Activated CD4-positive, alpha-beta T cell treated with anti-CD3 and anti-CD28 coated beads, Interleukin-2, amount 50 U/mL, for 4 hours (primary cell): ENCODE results near the gene SBK1.
"Not testable (repeated sequence)": the region's sequence is repeated elsewhere in the genome, so short reads cannot be mapped to it uniquely, and the experiment has no call there.

Source experiments
- DNase-seq, 2 experiments: peaks; one replicate each; pipeline ENCODE4 v3.0.0-alpha.2; 2020

The SBK1 gene

DNA sequence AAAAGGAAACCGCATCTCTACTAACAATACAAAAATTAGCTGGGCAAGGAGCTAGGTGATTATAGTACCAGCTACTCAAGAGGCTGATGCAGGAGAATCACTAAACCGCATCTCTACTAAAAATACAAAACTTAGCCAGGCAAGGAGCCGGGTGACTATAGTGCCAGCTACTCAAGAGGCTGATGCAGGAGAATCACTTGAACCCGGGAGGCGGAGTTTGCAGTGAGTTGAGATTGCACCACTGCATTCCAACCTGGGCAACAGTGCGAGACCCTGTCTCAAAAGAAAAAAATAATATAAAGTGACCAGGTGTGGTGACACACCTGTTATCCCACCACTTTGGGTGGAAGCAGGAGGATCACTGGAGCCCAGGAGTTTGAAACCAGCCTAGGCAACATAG lies 45.9 kb downstream of the SBK1 start:
- DNase-seq: not testable (repeated sequence)

DNA sequence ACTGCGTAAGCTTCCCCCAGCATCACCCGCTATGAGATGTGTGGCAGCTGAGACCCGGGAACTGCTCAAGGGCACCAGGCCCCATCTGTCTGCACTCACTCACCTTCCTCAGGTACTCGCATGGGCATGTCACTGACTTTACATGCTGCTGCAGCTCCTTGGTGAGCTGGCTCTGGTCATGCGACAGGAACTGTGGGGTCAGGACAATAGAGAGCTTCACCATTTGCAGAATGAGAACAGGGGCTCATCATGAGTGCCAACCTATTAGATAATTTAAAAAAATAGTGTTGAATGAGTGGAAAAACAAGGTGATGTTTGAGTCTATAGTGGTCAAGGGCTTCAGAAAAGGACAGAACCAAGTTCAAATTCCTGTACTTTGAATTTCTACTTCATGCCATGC lies 70.3 kb downstream of the SBK1 start:
- DNase-seq: not testable (repeated sequence)

DNA sequence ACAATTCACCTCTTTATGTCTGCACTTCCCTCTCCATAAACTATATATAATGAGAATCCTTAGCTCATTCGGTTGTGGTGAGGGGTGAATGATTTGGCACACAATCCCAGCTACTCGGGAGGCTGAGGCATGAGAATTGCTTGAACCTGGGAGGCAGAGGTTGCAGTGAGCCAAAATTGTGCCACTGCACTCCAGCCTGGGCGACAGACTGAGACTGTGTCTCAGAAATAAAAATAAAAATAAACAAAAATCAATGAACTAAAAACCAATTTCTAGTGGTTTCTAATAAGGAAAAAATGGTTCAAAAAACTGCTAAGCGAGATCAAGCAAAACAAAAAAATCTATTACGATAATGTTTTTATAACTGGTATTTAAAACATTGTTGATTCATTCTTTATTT lies 71.1 kb downstream of the SBK1 start, which contains the start of gene NPIPB6:
Gene NPIPB6, minus strand, starts transcription at position 101 of the 400 bp plus-strand sequence. CDS start 686 bp downstream, outside the sequence.
- DNase-seq: not testable (repeated sequence)

DNA sequence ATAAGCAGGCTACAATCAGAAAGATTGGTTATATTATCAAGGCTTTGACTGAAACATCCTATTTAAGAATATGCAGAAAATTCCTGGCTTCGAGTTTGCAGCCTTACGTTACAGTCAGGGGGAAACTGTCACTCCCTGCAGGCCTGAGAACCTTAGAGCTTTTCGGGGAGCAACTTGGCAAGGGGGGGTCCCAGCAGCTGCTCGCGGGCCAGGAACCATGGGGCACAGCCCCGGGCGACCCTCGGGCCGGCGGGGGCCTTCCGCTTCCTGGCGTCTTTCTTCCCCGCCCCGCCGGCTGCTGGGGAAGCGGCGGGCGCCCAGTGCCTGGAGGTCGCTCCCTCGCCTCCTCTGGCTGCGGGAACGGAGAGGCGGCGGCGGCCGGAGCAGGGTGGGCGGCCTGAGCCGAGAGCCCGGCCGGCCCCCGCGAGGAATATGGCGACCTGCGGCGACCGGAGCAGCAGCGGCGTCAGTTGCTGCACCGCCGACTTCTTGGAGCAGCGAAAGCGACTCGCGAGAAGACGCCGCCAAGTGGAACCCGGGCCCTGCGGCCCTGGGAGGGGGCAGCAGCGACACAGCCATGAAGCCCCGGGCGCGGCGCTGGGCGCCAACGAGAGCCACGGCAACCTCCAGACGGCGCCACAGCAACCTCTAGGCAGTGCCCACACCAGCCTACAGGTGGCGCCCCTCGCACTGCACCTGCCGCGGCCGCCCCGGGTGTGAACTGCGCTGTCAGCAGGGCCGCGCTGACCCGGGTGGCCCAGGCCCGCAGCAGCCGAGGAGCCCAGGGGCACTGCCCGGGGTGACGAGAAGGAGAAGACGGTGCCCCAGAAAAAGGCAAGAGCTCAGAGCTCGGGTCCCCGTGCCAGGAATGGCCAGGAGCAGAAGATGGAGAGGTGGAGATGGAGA lies 72.2 kb downstream of the SBK1 start:
- not testable (repeated sequence) for DNase-seq

DNA sequence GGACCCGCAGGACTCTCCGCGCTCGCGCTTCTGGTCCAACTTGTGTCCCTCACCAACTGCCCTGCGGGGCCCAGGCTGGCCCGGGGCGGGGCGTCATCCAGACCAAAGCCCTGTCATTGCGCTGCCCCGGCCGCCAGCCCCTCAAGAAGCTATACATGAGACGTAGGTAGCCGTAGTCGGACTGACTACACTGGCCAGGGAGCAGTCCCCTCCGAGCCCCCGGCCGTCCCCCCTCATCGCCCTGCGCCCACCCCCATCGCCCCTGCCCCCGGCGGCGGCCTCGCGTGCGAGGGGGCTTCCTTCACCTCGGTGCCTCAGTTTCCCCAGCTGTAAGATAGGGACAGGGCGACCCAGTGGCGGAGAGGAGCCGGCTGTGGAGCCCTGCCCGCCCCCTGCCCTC lies 75.6 kb downstream of the SBK1 start:
- DNase-seq: not testable (repeated sequence)
